ENCODE measurements around the gene CACNA1G. TPM values are rescaled to one million over a fixed set of nuclear protein-coding genes. Genes with fewer than 3 reads are reported as not detected.

Gene CACNA1G
- total RNA-seq, 2 experiments from 2014 or later, result not detected

DNA sequence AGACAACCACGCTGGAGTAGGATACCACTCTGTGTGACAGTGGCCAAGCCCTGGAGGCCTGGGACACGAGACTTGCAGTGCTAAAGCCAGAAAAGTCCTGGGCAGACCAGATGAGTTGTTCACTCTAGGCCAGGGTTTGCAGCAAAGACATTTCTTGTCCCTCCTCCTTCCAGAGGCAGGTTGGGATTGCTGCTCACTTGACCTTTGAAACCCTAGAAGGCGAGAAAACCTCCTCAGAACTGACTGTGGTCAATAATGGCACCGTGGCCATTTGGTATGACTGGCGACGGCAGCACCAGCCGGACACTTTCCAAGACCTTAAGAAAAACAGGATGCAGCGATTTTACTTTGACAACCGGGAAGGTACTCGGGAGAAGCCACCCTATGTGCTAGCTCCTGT, 37.7 kb upstream of the CACNA1G start:
- Histone ChIP-seq H3K4me1 (ENCODE audit: insufficient read depth, low read length, poor library complexity, severe bottlenecking) (no peaks in the 10 kb centered on the region), H3K4me3 (ENCODE audit: low read depth, low read length, poor library complexity, severe bottlenecking) (no peak overlapping the region), H3K79me2 (ENCODE audit: insufficient read depth, low read depth, low read length) (no peaks in the 10 kb centered on the region), H3K36me3 (ENCODE audit: insufficient read depth, low read length) (no peaks in the 10 kb centered on the region), H4K20me1 (ENCODE audit: insufficient read depth, low read length) (no peaks in the 10 kb centered on the region), H3K4me2 (ENCODE audit: low read length) (no peak overlapping the region), H3K27ac (ENCODE audit: low read depth, low read length, poor library complexity, severe bottlenecking) (no peak overlapping the region), H2AFZ (ENCODE audit: low read length) (no peak overlapping the region), H3K9me2 (ENCODE audit: insufficient read depth, low read length) (no peaks in the 10 kb centered on the region), H3K9me3 (ENCODE audit: low read length) (no peaks in the 10 kb centered on the region)
- ChIA-PET POLR2A (no interaction called here), CTCF (ENCODE audit: unreplicated experiment) (no interaction called here)
- TF ChIP-seq EZH2phosphoT487 (IDR thresholded peaks at IDR 0.05; ENCODE audit: borderline replicate concordance, low read depth, low read length), result no peak
- BruUV-seq (replicated peaks), result no TSS peak
- intact Hi-C loops (cut with micrococcal nuclease; ENCODE audit: unreplicated experiment), result no loop called here
- no peak for DNase-seq (ENCODE audit: low spot score)

- Histone ChIP-seq H3K27ac (ENCODE audit: low read depth, low read length, poor library complexity, severe bottlenecking) (no peak overlapping the region), H3K4me2 (ENCODE audit: low read length) (no peak overlapping the region), H4K20me1 (ENCODE audit: insufficient read depth, low read length) (no peaks in the 10 kb centered on the region), H3K36me3 (ENCODE audit: insufficient read depth, low read length) (no peaks in the 10 kb centered on the region), H3K79me2 (ENCODE audit: insufficient read depth, low read depth, low read length) (no peaks in the 10 kb centered on the region), H3K9me2 (ENCODE audit: insufficient read depth, low read length) (no peaks in the 10 kb centered on the region), H3K4me1 (ENCODE audit: insufficient read depth, low read length, poor library complexity, severe bottlenecking) (no peaks in the 10 kb centered on the region), H3K9me3 (ENCODE audit: low read length) (no peaks in the 10 kb centered on the region), H2AFZ (ENCODE audit: low read length) (no peak overlapping the region), H3K4me3 (ENCODE audit: low read depth, low read length, poor library complexity, severe bottlenecking) (no peak overlapping the region)
- intact Hi-C loops (cut with micrococcal nuclease; ENCODE audit: unreplicated experiment), result no loop called here
- no TSS peak for BruUV-seq (replicated peaks)
- TF ChIP-seq EZH2phosphoT487 (IDR thresholded peaks at IDR 0.05; ENCODE audit: borderline replicate concordance, low read depth, low read length) (no peak), CTCF (conservative IDR thresholded peaks at IDR 0.05; ENCODE audit: low read length) (no peak)
- ChIA-PET POLR2A (no interaction called here), CTCF (ENCODE audit: unreplicated experiment) (no interaction called here)
- DNase-seq (ENCODE audit: low spot score), result no peak
Observed at GRCh38 chr17:50523208-50523607, 37.3 kb upstream of the CACNA1G start.

DNA sequence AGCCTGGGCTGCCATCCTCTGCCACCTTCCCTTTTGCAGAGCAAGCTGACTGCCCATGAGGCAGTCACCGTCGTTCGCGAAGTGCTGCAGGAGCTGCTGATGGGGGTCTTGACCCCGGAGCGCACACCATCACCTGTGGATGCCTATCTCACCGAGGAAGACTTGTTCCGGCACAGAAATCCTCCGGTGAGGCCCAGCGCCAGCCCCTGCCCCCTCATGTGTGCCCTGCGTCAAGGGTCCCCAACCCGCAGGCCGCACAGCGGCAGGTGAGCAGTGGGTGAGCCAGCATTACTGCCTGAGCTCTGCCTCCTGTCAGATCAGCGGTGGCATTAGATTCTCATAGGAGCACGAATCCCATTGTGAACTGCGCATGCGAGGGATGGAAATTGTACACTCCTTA, 35.7 kb upstream of the CACNA1G start:
- Histone ChIP-seq H3K9me3 (ENCODE audit: low read length) (no peaks in the 10 kb centered on the region), H3K9me2 (ENCODE audit: insufficient read depth, low read length) (no peaks in the 10 kb centered on the region), H4K20me1 (ENCODE audit: insufficient read depth, low read length) (no peaks in the 10 kb centered on the region), H3K4me2 (ENCODE audit: low read length) (no peak overlapping the region), H3K79me2 (ENCODE audit: insufficient read depth, low read depth, low read length) (no peaks in the 10 kb centered on the region), H3K4me1 (ENCODE audit: insufficient read depth, low read length, poor library complexity, severe bottlenecking) (no peaks in the 10 kb centered on the region), H2AFZ (ENCODE audit: low read length) (no peak overlapping the region), H3K36me3 (ENCODE audit: insufficient read depth, low read length) (no peaks in the 10 kb centered on the region), H3K27ac (ENCODE audit: low read depth, low read length, poor library complexity, severe bottlenecking) (no peak overlapping the region), H3K4me3 (ENCODE audit: low read depth, low read length, poor library complexity, severe bottlenecking) (no peak overlapping the region)
- no TSS peak for BruUV-seq (replicated peaks)
- CTCF ChIA-PET (ENCODE audit: unreplicated experiment), result no interaction called here
- intact Hi-C loops (cut with micrococcal nuclease; ENCODE audit: unreplicated experiment), result no loop called here
- POLR2A ChIA-PET, result no interaction called here
- no peak for TF ChIP-seq CTCF (conservative IDR thresholded peaks at IDR 0.05; ENCODE audit: low read length)
- no peak for TF ChIP-seq EZH2phosphoT487 (IDR thresholded peaks at IDR 0.05; ENCODE audit: borderline replicate concordance, low read depth, low read length)
- DNase-seq (ENCODE audit: low spot score), result no peak
